Progenitor cell of endocrine pancreas (in vitro differentiated cells): ENCODE data around the gene C13orf42. TPM values are rescaled to one million over a fixed set of nuclear protein-coding genes. Genes with fewer than 3 reads are reported as not detected.
A peak's percentile ranks its signal among the peaks of the same experiment; 100 is the strongest.

Source experiments
- DNase-seq: peaks from one replicate; pipeline ENCODE4 v3.0.0; 2021; ENCODE audit warnings: low spot score; ENCODE audit not compliant: unreplicated experiment
- H3K27ac Mint-ChIP-seq: 2 replicates; pipeline ENCODE4 v1.8.0; 2021; ENCODE audit warnings: mild to moderate bottlenecking, moderate library complexity, mixed read lengths
- H3K27me3 Mint-ChIP-seq: 2 replicates; pipeline ENCODE4 v1.8.0; 2021; ENCODE audit warnings: mixed read lengths
- H3K36me3 Mint-ChIP-seq: 2 replicates; pipeline ENCODE4 v1.8.0; 2022; ENCODE audit warnings: mixed read lengths; ENCODE audit not compliant: insufficient read depth
- H3K4me1 Mint-ChIP-seq: 2 replicates; pipeline ENCODE4 v1.8.0; 2021; ENCODE audit warnings: low read depth, mixed read lengths
- H3K4me3 Mint-ChIP-seq: 2 replicates; pipeline ENCODE4 v1.8.0; 2021; ENCODE audit warnings: low read depth, mild to moderate bottlenecking, moderate library complexity, mixed read lengths
- H3K9me3 Mint-ChIP-seq: 2 replicates; pipeline ENCODE4 v1.8.0; 2021; ENCODE audit warnings: low read depth, mixed read lengths
- total RNA-seq: library from RNA; stranded (reverse); gene quantifications from 2 replicates; pipeline ENCODE4 v1.2.1, GENCODE V29; 2021
- TF ChIP-seq, protein P1 (sequence below): fragments of 200-600 bp; sonication (generic); IDR thresholded peaks from one replicate; pipeline ENCODE4 v1.5.0; 2021; ENCODE audit warnings: antibody characterized with exemption, mild to moderate bottlenecking; ENCODE audit not compliant: unreplicated experiment

The C13orf42 gene
- total RNA-seq, 1 donor from 2014 or later = not detected

DNA sequence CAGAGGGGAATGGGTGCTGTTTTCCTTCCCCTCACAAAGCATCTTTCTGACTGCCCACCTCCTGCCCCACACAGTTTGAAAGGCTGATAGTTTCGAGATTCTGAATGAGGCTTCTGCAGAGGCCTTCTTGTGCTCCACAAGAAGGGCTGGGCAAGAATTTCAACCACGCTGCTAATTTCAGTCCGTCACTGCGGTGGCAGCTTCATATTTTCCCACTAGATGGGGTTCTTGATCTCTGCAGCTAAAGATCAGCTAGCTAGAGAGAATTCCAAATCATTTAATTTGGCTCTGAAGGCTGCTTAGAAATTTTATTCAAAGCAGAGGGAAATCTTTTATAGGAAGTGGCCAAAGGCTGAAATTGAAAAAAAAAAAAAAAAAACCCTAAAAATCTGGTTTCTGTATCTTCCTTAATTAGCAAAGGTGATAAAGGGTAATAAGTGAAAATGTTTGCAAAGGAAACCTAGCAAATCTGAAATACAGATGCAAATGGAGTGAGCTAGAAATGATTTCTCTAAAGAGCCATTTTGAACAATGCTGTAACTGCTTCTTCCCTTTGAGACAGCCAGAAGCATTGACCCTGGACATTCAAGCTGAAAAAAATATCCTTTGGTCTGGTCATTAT is 38.0 kb upstream of the C13orf42 start:
- Mint-ChIP-seq H3K27ac (peak overlapping the region; percentile 50), H3K4me3 (no peak overlapping the region), H3K27me3 (peaks cover 4% of the 10 kb centered on the region), H3K36me3 (no peaks in the 10 kb centered on the region), H3K9me3 (peaks cover 7% of the 10 kb centered on the region), H3K4me1 (peaks cover 47% of the 10 kb centered on the region)
- TF ChIP-seq, protein P1, sequence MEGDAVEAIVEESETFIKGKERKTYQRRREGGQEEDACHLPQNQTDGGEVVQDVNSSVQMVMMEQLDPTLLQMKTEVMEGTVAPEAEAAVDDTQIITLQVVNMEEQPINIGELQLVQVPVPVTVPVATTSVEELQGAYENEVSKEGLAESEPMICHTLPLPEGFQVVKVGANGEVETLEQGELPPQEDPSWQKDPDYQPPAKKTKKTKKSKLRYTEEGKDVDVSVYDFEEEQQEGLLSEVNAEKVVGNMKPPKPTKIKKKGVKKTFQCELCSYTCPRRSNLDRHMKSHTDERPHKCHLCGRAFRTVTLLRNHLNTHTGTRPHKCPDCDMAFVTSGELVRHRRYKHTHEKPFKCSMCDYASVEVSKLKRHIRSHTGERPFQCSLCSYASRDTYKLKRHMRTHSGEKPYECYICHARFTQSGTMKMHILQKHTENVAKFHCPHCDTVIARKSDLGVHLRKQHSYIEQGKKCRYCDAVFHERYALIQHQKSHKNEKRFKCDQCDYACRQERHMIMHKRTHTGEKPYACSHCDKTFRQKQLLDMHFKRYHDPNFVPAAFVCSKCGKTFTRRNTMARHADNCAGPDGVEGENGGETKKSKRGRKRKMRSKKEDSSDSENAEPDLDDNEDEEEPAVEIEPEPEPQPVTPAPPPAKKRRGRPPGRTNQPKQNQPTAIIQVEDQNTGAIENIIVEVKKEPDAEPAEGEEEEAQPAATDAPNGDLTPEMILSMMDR = peak; percentile 59
- DNase-seq = no peak

GRCh38 chr13:51148223-51148951 is 37.3 kb upstream of the C13orf42 start:
- Mint-ChIP-seq H3K9me3 (peaks cover 7% of the 10 kb centered on the region), H3K4me1 (peaks cover 47% of the 10 kb centered on the region), H3K27ac (no peak overlapping the region), H3K4me3 (no peak overlapping the region), H3K36me3 (no peaks in the 10 kb centered on the region), H3K27me3 (peaks cover 4% of the 10 kb centered on the region)
- TF ChIP-seq, protein P1 = no peak
- DNase-seq = no peak

GRCh38 chr13:51147732-51148131 is 36.7 kb upstream of the C13orf42 start:
- Mint-ChIP-seq H3K27ac (no peak overlapping the region), H3K4me3 (no peak overlapping the region)

GRCh38 chr13:51146667-51147066 is 35.6 kb upstream of the C13orf42 start:
- Mint-ChIP-seq H3K36me3 (no peaks in the 10 kb centered on the region), H3K27me3 (peaks cover 4% of the 10 kb centered on the region), H3K9me3 (peaks cover 7% of the 10 kb centered on the region), H3K27ac (no peak overlapping the region), H3K4me1 (peaks cover 32% of the 10 kb centered on the region), H3K4me3 (no peak overlapping the region)
- TF ChIP-seq, protein P1 = no peak
- no peak for DNase-seq

More at GRCh38 chr13:51147732-51148131, 36.7 kb upstream of the C13orf42 start:
- no peak for DNase-seq
- TF ChIP-seq, protein P1 = no peak
- peaks cover 4% of the 10 kb centered on the region for H3K27me3 Mint-ChIP-seq
- no peaks in the 10 kb centered on the region for H3K36me3 Mint-ChIP-seq
- peaks cover 7% of the 10 kb centered on the region for H3K9me3 Mint-ChIP-seq
- H3K4me1 Mint-ChIP-seq = peaks cover 43% of the 10 kb centered on the region

DNA sequence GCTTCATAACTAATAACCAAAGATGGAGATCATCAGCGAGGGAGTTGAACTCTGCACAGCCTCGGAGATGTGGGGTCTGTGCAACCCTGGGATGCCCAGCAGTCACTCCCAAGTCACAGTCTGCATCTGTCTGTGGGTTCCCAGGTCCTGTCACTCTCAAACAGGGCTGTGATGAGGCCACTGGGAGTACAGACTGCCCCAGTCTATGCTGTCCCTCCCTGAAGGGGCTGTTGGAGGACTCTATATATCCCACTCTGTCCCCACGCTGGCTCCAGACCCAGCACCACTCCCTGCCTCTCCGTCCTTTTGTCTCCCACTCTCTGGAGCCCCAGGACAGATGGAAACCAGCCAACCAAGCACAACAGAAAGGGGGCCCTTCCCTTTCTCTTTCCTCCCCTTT is 26.2 kb upstream of the C13orf42 start:
- Mint-ChIP-seq H3K36me3 (no peaks in the 10 kb centered on the region), H3K4me1 (no peaks in the 10 kb centered on the region), H3K9me3 (peaks cover 4% of the 10 kb centered on the region), H3K27ac (no peak overlapping the region), H3K27me3 (no peaks in the 10 kb centered on the region), H3K4me3 (no peak overlapping the region)
- no peak for DNase-seq
- TF ChIP-seq, protein P1 = no peak
